ENCODE data around the gene F2. TPM values are rescaled to one million over a fixed set of nuclear protein-coding genes. Genes with fewer than 3 reads are reported as not detected.

The F2 gene
- total and polyA plus RNA-seq, 2 of the 13 experiments (the other 11 are each of a cell fraction or from before 2014, with no cell fraction given) = 330 to 801 TPM

- Histone ChIP-seq H3K36me3 (replicated peaks in 1 of 2; ENCODE audit: control insufficient read depth in 1 of 2, insufficient read depth in 2 of 2, low read length in 2 of 2) (peaks cover 19 to 31% of the 10 kb centered on the region in 2 experiments), H3K4me3 (replicated peaks in 1 of 3; ENCODE audit: insufficient read depth in 1 of 3, low read depth in 2 of 3, low read length in 3 of 3) (peak within 1 kb of the TSS; percentile 83 to 99 (median 98)), H3K79me2 (ENCODE audit: insufficient read depth, low read length) (peaks cover 44% of the 10 kb centered on the region), H4K20me1 (ENCODE audit: insufficient read depth, low read length) (no peaks in the 10 kb centered on the region), H3K9ac (ENCODE audit: insufficient read depth, low read depth, low read length) (peak within 1 kb of the TSS; percentile 98), H3K27me3 (ENCODE audit: control insufficient read depth in 1 of 2, insufficient read depth in 2 of 2, low read length in 2 of 2) (no peaks in the 10 kb centered on the region; a peak in 1 of 5 replicates), H3K4me2 (ENCODE audit: low read depth, low read length) (peak within 1 kb of the TSS; percentile 73), H3K4me1 (ENCODE audit: insufficient read depth, low read length) (peaks cover 60% of the 10 kb centered on the region), H3K27ac (ENCODE audit: extremely low read length, insufficient read depth, low read length) (peak within 1 kb of the TSS; percentile 97), H2AFZ (ENCODE audit: low read length) (peak within 1 kb of the TSS; percentile 95), H3K9me3 (ENCODE audit: low read length) (no peaks in the 10 kb centered on the region)
- peak; percentile 94 for ATAC-seq
- in situ Hi-C loops (cut with HindIII; ENCODE audit: extremely low pct_ligation_motif_present, low pct_unique_long_range_greater_than_20kb) = no loop called here
- intact Hi-C loops (cut with micrococcal nuclease; ENCODE audit: unreplicated experiment) = loop anchor here (1.0 kb wide), 1 partner anchor 18 kb away; no protein-coding TSS in a partner anchor
- 1% methylated on average over 37 of the region's 44 CpGs for WGBS (ENCODE audit: low lambda C conversion rate)
- POLR2A ChIA-PET = interaction anchor here (1.0 to 11.5 kb wide), 15 partner anchors 9 to 146 kb away, joined by 3 to 272 read pairs (median 6); partner anchors contain the start of gene F2
- BruUV-seq (replicated peaks) = no TSS peak
- FAIRE-seq = peak; percentile 89
- peak; percentile 97 for DNase-seq (ENCODE audit: low spot score)
- CTCF ChIA-PET (ENCODE audit: low intra/inter-chr PET ratio, low total read pairs) = interaction anchor here (0.7 kb wide), 1 partner anchor 101 kb away, joined by 3 read pairs; no protein-coding TSS in a partner anchor
- TF ChIP-seq GFI1 (CRISPR knock-in tag; IDR thresholded peaks at IDR 0.05; ENCODE audit: borderline replicate concordance) (no peak; the same call in 1 of the 2 replicates), RERE (CRISPR knock-in tag; IDR thresholded peaks at IDR 0.05; ENCODE audit: low read depth) (no peak), HNRNPLL (IDR thresholded peaks at IDR 0.05; ENCODE audit: low read depth, low read length, poor library complexity, severe bottlenecking) (peak; percentile 57), ZNF597 (CRISPR knock-in tag; IDR thresholded peaks at IDR 0.05) (no peak), ZNF616 (CRISPR knock-in tag; IDR thresholded peaks at IDR 0.05; ENCODE audit: low read depth) (no peak), MIXL1 (CRISPR knock-in tag; IDR thresholded peaks at IDR 0.05) (peak; percentile 52; the same call in 1 of the 2 replicates), AHDC1 (CRISPR knock-in tag; IDR thresholded peaks at IDR 0.05; ENCODE audit: borderline replicate concordance) (no peak), MZF1 (CRISPR knock-in tag; IDR thresholded peaks at IDR 0.05; ENCODE audit: borderline replicate concordance) (no peak), ZNF570 (CRISPR knock-in tag; IDR thresholded peaks at IDR 0.05; ENCODE audit: borderline replicate concordance) (no peak)
These were observed 18.6 kb upstream of the F2 start, which contains the start of the genes ARHGAP1 and ZNF408 for GRCh38 chr11:46700241-46701077. TSS of gene ARHGAP1 (minus strand) at chr11:46700619. CDS start at chr11:46696107, 4,512 bp downstream. TSS of gene ZNF408 (plus strand) at chr11:46701031. CDS start at chr11:46701048, 17 bp downstream.
